ENCODE data around the gene REPS2. TPM values are rescaled to one million over a fixed set of nuclear protein-coding genes. Genes with fewer than 3 reads are reported as not detected.

The REPS2 gene
- total RNA-seq, 1 experiment from 2014 or later, result 4.5 TPM

GRCh38 chrX:17098516-17099247 lies 152.2 kb downstream of the REPS2 start:
- no TSS peak for BruUV-seq (replicated peaks)
- Histone ChIP-seq H3K36me3 (ENCODE audit: control insufficient read depth, insufficient read depth, low read length) (no peaks in the 10 kb centered on the region), H3K4me1 (ENCODE audit: control insufficient read depth, insufficient read depth, low read length) (no peaks in the 10 kb centered on the region), H3K9me3 (ENCODE audit: control insufficient read depth, insufficient read depth, low read depth, low read length) (no peaks in the 10 kb centered on the region), H3K27ac (ENCODE audit: low read length) (no peak overlapping the region), H3K27me3 (ENCODE audit: control insufficient read depth, insufficient read depth, low read length) (no peaks in the 10 kb centered on the region), H3K4me3 (ENCODE audit: low read depth in 2 of 2, low read length in 2 of 2) (no peak overlapping the region)
- ChIA-PET CTCF (no interaction called here), POLR2A (no interaction called here)
- in situ Hi-C loops (cut with HindIII; ENCODE audit: low pct_unique_long_range_greater_than_20kb, low sequenced_read_pairs), result no loop called here
- no peak for ATAC-seq
- no peak for DNase-seq (ENCODE audit: low read depth, low spot score)
- intact Hi-C loops (cut with micrococcal nuclease; ENCODE audit: unreplicated experiment), result no loop called here
- TF ChIP-seq, protein P1, sequence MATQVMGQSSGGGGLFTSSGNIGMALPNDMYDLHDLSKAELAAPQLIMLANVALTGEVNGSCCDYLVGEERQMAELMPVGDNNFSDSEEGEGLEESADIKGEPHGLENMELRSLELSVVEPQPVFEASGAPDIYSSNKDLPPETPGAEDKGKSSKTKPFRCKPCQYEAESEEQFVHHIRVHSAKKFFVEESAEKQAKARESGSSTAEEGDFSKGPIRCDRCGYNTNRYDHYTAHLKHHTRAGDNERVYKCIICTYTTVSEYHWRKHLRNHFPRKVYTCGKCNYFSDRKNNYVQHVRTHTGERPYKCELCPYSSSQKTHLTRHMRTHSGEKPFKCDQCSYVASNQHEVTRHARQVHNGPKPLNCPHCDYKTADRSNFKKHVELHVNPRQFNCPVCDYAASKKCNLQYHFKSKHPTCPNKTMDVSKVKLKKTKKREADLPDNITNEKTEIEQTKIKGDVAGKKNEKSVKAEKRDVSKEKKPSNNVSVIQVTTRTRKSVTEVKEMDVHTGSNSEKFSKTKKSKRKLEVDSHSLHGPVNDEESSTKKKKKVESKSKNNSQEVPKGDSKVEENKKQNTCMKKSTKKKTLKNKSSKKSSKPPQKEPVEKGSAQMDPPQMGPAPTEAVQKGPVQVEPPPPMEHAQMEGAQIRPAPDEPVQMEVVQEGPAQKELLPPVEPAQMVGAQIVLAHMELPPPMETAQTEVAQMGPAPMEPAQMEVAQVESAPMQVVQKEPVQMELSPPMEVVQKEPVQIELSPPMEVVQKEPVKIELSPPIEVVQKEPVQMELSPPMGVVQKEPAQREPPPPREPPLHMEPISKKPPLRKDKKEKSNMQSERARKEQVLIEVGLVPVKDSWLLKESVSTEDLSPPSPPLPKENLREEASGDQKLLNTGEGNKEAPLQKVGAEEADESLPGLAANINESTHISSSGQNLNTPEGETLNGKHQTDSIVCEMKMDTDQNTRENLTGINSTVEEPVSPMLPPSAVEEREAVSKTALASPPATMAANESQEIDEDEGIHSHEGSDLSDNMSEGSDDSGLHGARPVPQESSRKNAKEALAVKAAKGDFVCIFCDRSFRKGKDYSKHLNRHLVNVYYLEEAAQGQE (IDR thresholded peaks at IDR 0.05; ENCODE audit: insufficient read depth in 1 of 2, low read depth in 2 of 2, low read length in 1 of 2), result no peak
- TF ChIP-seq SIN3A (IDR thresholded peaks at IDR 0.05; ENCODE audit: borderline replicate concordance, insufficient read depth, low read depth, low read length) (no peak), TCF7L2 (IDR thresholded peaks at IDR 0.05; ENCODE audit: low read depth, low read length) (no peak), POLR2AphosphoS5 (IDR thresholded peaks at IDR 0.05; ENCODE audit: low read depth, low read length) (no peak)
- TF ChIP-seq, protein P2, sequence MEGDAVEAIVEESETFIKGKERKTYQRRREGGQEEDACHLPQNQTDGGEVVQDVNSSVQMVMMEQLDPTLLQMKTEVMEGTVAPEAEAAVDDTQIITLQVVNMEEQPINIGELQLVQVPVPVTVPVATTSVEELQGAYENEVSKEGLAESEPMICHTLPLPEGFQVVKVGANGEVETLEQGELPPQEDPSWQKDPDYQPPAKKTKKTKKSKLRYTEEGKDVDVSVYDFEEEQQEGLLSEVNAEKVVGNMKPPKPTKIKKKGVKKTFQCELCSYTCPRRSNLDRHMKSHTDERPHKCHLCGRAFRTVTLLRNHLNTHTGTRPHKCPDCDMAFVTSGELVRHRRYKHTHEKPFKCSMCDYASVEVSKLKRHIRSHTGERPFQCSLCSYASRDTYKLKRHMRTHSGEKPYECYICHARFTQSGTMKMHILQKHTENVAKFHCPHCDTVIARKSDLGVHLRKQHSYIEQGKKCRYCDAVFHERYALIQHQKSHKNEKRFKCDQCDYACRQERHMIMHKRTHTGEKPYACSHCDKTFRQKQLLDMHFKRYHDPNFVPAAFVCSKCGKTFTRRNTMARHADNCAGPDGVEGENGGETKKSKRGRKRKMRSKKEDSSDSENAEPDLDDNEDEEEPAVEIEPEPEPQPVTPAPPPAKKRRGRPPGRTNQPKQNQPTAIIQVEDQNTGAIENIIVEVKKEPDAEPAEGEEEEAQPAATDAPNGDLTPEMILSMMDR (IDR thresholded peaks at IDR 0.05), result no peak

- in situ Hi-C loops (cut with HindIII; ENCODE audit: low pct_unique_long_range_greater_than_20kb, low sequenced_read_pairs), result no loop called here
- H3K4me1 ChIP-seq (ENCODE audit: control insufficient read depth, insufficient read depth, low read length), result no peaks in the 10 kb centered on the region
- no peak overlapping the region for H3K4me3 ChIP-seq (ENCODE audit: low read depth in 2 of 2, low read length in 2 of 2)
- no peaks in the 10 kb centered on the region for H3K27me3 ChIP-seq (ENCODE audit: control insufficient read depth, insufficient read depth, low read length)
- H3K36me3 ChIP-seq (ENCODE audit: control insufficient read depth, insufficient read depth, low read length), result no peaks in the 10 kb centered on the region
- no TSS peak for BruUV-seq (replicated peaks)
- ATAC-seq, result no peak
- CTCF ChIA-PET, result no interaction called here
- POLR2A ChIA-PET, result no interaction called here
- no peak for DNase-seq (ENCODE audit: low read depth, low spot score)
- no peak overlapping the region for H3K27ac ChIP-seq (ENCODE audit: low read length)
- TF ChIP-seq, protein P2 (IDR thresholded peaks at IDR 0.05), result no peak
- TF ChIP-seq TCF7L2 (IDR thresholded peaks at IDR 0.05; ENCODE audit: low read depth, low read length), result no peak
- no peak for TF ChIP-seq SIN3A (IDR thresholded peaks at IDR 0.05; ENCODE audit: borderline replicate concordance, insufficient read depth, low read depth, low read length)
- TF ChIP-seq, protein P1 (IDR thresholded peaks at IDR 0.05; ENCODE audit: insufficient read depth in 1 of 2, low read depth in 2 of 2, low read length in 1 of 2), result no peak
- TF ChIP-seq POLR2AphosphoS5 (IDR thresholded peaks at IDR 0.05; ENCODE audit: low read depth, low read length), result no peak
- no peaks in the 10 kb centered on the region for H3K9me3 ChIP-seq (ENCODE audit: control insufficient read depth, insufficient read depth, low read depth, low read length)
- intact Hi-C loops (cut with micrococcal nuclease; ENCODE audit: unreplicated experiment), result no loop called here
These were observed 158.0 kb downstream of the REPS2 start for GRCh38 chrX:17104433-17104832.

Data from Panc1 (cell line).